OCI-LY7 (cell line): ENCODE data around the gene NAGPA. TPM values are rescaled to one million over a fixed set of nuclear protein-coding genes. Genes with fewer than 3 reads are reported as not detected.

ENCODE experiments used
- BruUV-seq: library from RNA; stranded (reverse); fragments of 400-500 nt; replicated peaks from 2 replicates; lab custom pipeline; 2021; lab: Mats Ljungman, UMichigan
- CTCF ChIA-PET: fragments of 300-600 bp; sonication (Branson Sonifier 250); formaldehyde crosslinking; loops from one replicate; lab custom pipeline; 2022; ENCODE audit warnings: antibody characterized with exemption; ENCODE audit not compliant: unreplicated experiment; lab: Charles Lee
- POLR2A ChIA-PET: fragments of 300-600 bp; sonication (Branson Sonifier 250); formaldehyde crosslinking; loops from one replicate; lab custom pipeline; 2022; ENCODE audit warnings: antibody characterized with exemption; lab: Charles Lee
- DNase-seq: peaks from one replicate; pipeline ENCODE4 v3.0.0-alpha.2; 2015; ENCODE audit warnings: low spot score
- H2AFZ ChIP-seq: fragments of 200-600 bp; sonication (generic), shearing (Covaris generic); 2 replicates; pipeline ENCODE4 v1.6.1; 2014; ENCODE audit warnings: mild to moderate bottlenecking, antibody characterized with exemption, low read length, moderate library complexity
- H3K27ac ChIP-seq: fragments of 200-600 bp; sonication (generic); 2 replicates; pipeline ENCODE4 v1.5.1; 2014; ENCODE audit warnings: mixed run types, low read depth, mild to moderate bottlenecking, moderate library complexity, low read length, inconsistent platforms; ENCODE audit not compliant: poor library complexity, severe bottlenecking
- H3K36me3 ChIP-seq: fragments of 200-600 bp; sonication (generic); 2 replicates; pipeline ENCODE4 v1.6.1; 2014; ENCODE audit warnings: mild to moderate bottlenecking, antibody characterized with exemption, low read length, moderate library complexity, mixed read lengths; ENCODE audit not compliant: insufficient read depth
- H3K4me1 ChIP-seq: fragments of 200-600 bp; sonication (generic); 2 replicates; pipeline ENCODE4 v1.5.1; 2014; ENCODE audit warnings: mild to moderate bottlenecking, low read length; ENCODE audit not compliant: insufficient read depth, poor library complexity, severe bottlenecking
- H3K4me2 ChIP-seq: fragments of 200-600 bp; sonication (generic); 2 replicates; pipeline ENCODE4 v1.6.1; 2014; ENCODE audit warnings: mild to moderate bottlenecking, low read length
- H3K4me3 ChIP-seq: fragments of 200-600 bp; sonication (generic); 2 replicates; pipeline ENCODE4 v1.5.1; 2014; ENCODE audit warnings: mild to moderate bottlenecking, low read depth, low read length; ENCODE audit not compliant: poor library complexity, severe bottlenecking
- H3K79me2 ChIP-seq: fragments of 200-600 bp; sonication (generic); 2 replicates; pipeline ENCODE4 v1.6.1; 2016; ENCODE audit warnings: low read depth, mild to moderate bottlenecking, low read length, moderate library complexity, mixed read lengths; ENCODE audit not compliant: insufficient read depth
- H3K9me2 ChIP-seq: fragments of 200-600 bp; sonication (generic); 2 replicates; pipeline ENCODE4 v1.6.1; 2016; ENCODE audit warnings: mild to moderate bottlenecking, low read length, mixed read lengths; ENCODE audit not compliant: insufficient read depth
- H3K9me3 ChIP-seq: fragments of 200-600 bp; sonication (generic); 2 replicates; pipeline ENCODE4 v1.6.1; 2014; ENCODE audit warnings: mild to moderate bottlenecking, mixed run types, low read length, mixed read lengths
- H4K20me1 ChIP-seq: fragments of 200-600 bp; sonication (generic); 2 replicates; pipeline ENCODE4 v1.6.1; 2014; ENCODE audit warnings: mild to moderate bottlenecking, antibody characterized with exemption, low read length, moderate library complexity, mixed read lengths; ENCODE audit not compliant: insufficient read depth
- EZH2phosphoT487 ChIP-seq: fragments of 200-600 bp; sonication (generic); IDR thresholded peaks from 2 replicates; pipeline ENCODE4 v1.6.1; 2018; ENCODE audit warnings: low read depth, borderline replicate concordance, mild to moderate bottlenecking, mixed run types, antibody characterized with exemption, low read length, moderate library complexity, mixed read lengths
- intact Hi-C: fragments of 100-400 bp; cut with micrococcal nuclease; formaldehyde crosslinking; loops from one replicate; pipeline ENCODE4 v1.10.0; 2022; ENCODE audit not compliant: unreplicated experiment
- total RNA-seq, 2 experiments: library from RNA; depleted of rRNA in 1 of 2; stranded (reverse); fragments of >200 nt in 1 of 2; shearing (Covaris generic) in 1 of 2; gene quantifications; 2 replicates each; pipeline ENCODE4 v1.2.3, GENCODE V29; 2014 to 2022
- TF ChIP-seq, protein P1 (sequence below): fragments of 200-600 bp; sonication (generic); conservative IDR thresholded peaks from 2 replicates; pipeline ENCODE4 v1.5.1; 2014; ENCODE audit warnings: mild to moderate bottlenecking, antibody characterized with exemption, low read length, moderate library complexity, mixed read lengths

The NAGPA gene
- total RNA-seq, 2 experiments from 2014 or later: 12.8 to 14.6 TPM

DNA sequence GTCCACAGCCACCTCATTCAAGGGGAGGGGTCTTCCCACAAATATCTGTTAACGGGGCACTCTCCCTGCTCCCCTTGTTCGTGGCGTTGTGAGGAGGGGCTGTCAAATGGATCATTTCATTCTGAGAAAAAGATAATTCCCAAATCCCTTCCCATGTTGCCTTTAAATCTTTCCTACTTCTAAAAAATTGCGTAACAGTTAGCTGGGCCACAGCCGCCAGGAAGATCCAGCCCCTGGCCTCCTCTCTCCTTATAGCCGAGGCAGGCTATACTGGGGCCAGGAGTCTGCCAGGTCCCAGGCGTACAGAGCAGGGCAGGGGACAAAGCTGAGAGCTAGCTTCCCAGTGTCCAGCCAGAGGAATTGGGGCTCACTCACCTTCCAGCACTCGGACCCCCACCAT lies 31.6 kb upstream of the NAGPA start:
- H3K9me3 ChIP-seq: no peaks in the 10 kb centered on the region
- no TSS peak for BruUV-seq
- H4K20me1 ChIP-seq: no peaks in the 10 kb centered on the region
- CTCF ChIA-PET: no interaction called here
- no peaks in the 10 kb centered on the region for H3K4me1 ChIP-seq
- no peak overlapping the region for H3K4me3 ChIP-seq
- POLR2A ChIA-PET: no interaction called here
- no peaks in the 10 kb centered on the region for H3K36me3 ChIP-seq
- no peaks in the 10 kb centered on the region for H3K79me2 ChIP-seq
- H3K9me2 ChIP-seq: no peaks in the 10 kb centered on the region
- DNase-seq: no peak
- H3K27ac ChIP-seq: no peak overlapping the region
- intact Hi-C loops: no loop called here
- H2AFZ ChIP-seq: no peak overlapping the region
- TF ChIP-seq, protein P1, sequence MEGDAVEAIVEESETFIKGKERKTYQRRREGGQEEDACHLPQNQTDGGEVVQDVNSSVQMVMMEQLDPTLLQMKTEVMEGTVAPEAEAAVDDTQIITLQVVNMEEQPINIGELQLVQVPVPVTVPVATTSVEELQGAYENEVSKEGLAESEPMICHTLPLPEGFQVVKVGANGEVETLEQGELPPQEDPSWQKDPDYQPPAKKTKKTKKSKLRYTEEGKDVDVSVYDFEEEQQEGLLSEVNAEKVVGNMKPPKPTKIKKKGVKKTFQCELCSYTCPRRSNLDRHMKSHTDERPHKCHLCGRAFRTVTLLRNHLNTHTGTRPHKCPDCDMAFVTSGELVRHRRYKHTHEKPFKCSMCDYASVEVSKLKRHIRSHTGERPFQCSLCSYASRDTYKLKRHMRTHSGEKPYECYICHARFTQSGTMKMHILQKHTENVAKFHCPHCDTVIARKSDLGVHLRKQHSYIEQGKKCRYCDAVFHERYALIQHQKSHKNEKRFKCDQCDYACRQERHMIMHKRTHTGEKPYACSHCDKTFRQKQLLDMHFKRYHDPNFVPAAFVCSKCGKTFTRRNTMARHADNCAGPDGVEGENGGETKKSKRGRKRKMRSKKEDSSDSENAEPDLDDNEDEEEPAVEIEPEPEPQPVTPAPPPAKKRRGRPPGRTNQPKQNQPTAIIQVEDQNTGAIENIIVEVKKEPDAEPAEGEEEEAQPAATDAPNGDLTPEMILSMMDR: no peak
- TF ChIP-seq EZH2phosphoT487: no peak
- no peak overlapping the region for H3K4me2 ChIP-seq

DNA sequence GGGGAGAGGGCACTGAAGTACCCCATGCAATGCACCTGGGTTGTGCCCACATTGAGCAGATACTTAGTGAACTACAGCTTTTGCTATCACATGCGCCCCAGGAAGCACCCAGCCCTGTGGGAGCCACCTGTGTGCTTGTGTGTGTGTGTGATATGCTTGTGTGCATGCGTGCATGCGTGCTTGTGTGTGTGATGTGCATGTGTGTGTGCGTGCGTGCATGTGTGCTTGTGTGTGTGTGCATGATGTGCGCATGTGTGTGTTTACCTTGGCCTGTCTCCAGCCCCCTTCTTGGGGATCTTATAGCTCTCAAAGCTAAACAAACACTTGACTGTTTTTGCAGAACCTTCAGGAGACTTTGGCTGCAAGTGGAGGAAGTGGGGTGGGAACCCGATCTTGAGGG lies 31.2 kb upstream of the NAGPA start:
- POLR2A ChIA-PET: no interaction called here
- no peaks in the 10 kb centered on the region for H3K79me2 ChIP-seq
- no peaks in the 10 kb centered on the region for H3K4me1 ChIP-seq
- H3K4me3 ChIP-seq: no peak overlapping the region
- H3K9me2 ChIP-seq: no peaks in the 10 kb centered on the region
- H3K36me3 ChIP-seq: no peaks in the 10 kb centered on the region
- TF ChIP-seq, protein P1: no peak
- TF ChIP-seq EZH2phosphoT487: no peak
- no peaks in the 10 kb centered on the region for H4K20me1 ChIP-seq
- no peak for DNase-seq
- H2AFZ ChIP-seq: no peak overlapping the region
- no peak overlapping the region for H3K27ac ChIP-seq
- no peaks in the 10 kb centered on the region for H3K9me3 ChIP-seq
- BruUV-seq: no TSS peak
- CTCF ChIA-PET: no interaction called here
- H3K4me2 ChIP-seq: no peak overlapping the region
- intact Hi-C loops: no loop called here

DNA sequence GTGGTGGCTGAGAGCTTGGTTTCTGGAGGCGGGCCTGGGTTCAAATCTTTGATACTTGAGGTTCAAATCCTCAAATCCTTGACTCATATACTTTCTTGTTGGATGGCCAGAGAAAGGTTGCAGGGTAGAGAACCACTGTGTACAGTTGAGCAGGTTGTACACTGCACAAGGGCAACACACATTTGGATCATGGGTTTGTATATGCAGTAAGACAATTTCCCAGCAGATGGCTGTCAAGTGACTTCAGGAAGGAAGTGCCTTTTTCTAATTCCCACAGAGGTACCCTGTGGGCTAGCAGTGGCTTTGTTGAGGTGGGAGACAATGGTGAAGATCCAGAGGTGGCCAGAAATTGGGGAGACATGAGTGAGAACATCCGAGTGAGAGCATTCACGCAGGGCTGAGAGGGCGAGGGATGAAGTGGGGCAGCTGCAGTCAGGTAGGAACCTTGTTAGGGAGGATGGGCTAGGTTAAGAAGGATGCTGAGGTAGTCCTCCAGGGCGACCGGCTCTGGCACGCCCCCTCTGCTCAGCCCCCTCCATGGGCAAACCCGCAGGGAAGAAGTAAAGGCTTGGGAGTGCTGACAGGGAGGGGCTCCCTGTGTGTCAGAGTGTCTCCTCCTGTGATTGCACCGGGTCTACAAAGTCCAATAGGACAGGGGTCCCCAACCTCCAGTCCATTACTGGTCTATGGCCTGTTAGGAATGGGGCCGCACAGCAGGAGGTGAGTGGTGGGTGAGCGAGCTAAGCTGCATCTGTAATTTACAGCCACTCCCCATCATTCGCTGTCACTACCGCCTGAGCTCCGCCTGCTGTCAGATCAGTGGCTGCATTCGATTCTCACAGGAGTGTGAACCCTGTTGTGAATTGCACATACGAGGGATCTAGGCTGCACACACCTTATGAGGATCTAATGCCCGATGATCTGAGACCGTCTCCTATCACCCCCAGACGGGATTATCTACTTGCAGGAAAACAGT lies 29.3 kb upstream of the NAGPA start:
- no peak overlapping the region for H3K4me3 ChIP-seq
- H3K79me2 ChIP-seq: no peaks in the 10 kb centered on the region
- no peaks in the 10 kb centered on the region for H4K20me1 ChIP-seq
- no peaks in the 10 kb centered on the region for H3K9me2 ChIP-seq
- no peaks in the 10 kb centered on the region for H3K36me3 ChIP-seq
- intact Hi-C loops: no loop called here
- H3K4me1 ChIP-seq: no peaks in the 10 kb centered on the region
- no peaks in the 10 kb centered on the region for H3K9me3 ChIP-seq
- peak; percentile 10 for DNase-seq
- H3K27ac ChIP-seq: no peak overlapping the region
- no TSS peak for BruUV-seq
- H2AFZ ChIP-seq: no peak overlapping the region
- no peak overlapping the region for H3K4me2 ChIP-seq
- no peak for TF ChIP-seq EZH2phosphoT487
- TF ChIP-seq, protein P1: peak; percentile 41; the same call in 1 of the 2 replicates
- CTCF ChIA-PET: no interaction called here
- POLR2A ChIA-PET: interaction anchor here (0.6 kb wide), 1 partner anchor 9 kb away, joined by 3 read pairs; no protein-coding TSS in a partner anchor
